GM10266 (cell line): ENCODE measurements around the gene KCNK13.

Experiments used
- DNase-seq: peaks from one replicate; pipeline ENCODE4 v3.0.0; 2012; ENCODE audit errors: extremely low spot score
- CTCF ChIP-seq: IDR thresholded peaks from 2 replicates; pipeline ENCODE4 v1.5.1; 2012; ENCODE audit warnings: mild to moderate bottlenecking, low read depth; ENCODE audit not compliant: control insufficient read depth, insufficient read depth; ENCODE audit errors: missing control alignments

KCNK13 gene

GRCh38 chr14:90034156-90034555, 27.6 kb upstream of the KCNK13 start:
- DNase-seq, result no peak
- TF ChIP-seq CTCF, result no peak

GRCh38 chr14:90034835-90035525, 26.8 kb upstream of the KCNK13 start:
- DNase-seq, result no peak
- no peak for TF ChIP-seq CTCF

GRCh38 chr14:90039253-90040010, 22.4 kb upstream of the KCNK13 start:
- TF ChIP-seq CTCF, result no peak
- no peak for DNase-seq

GRCh38 chr14:90040411-90040810, 21.4 kb upstream of the KCNK13 start:
- DNase-seq, result no peak
- no peak for TF ChIP-seq CTCF

GRCh38 chr14:90042496-90043252, 19.1 kb upstream of the KCNK13 start:
- DNase-seq, result no peak
- no peak for TF ChIP-seq CTCF

- DNase-seq, result no peak
- no peak for TF ChIP-seq CTCF
Measured at GRCh38 chr14:90045616-90046015, 16.2 kb upstream of the KCNK13 start.
